Mesodermal cell (in vitro differentiated cells): ENCODE measurements around the gene ROCK1.
"Not testable (repeated sequence)": the region's sequence is repeated elsewhere in the genome, so short reads cannot be mapped to it uniquely, and the experiment has no call there.

Experiments
- H3K27ac ChIP-seq: 2 replicates; pipeline ENCODE4 v1.7.0; 2013; ENCODE audit warnings: mild to moderate bottlenecking, low read depth, low read length, moderate library complexity; ENCODE audit not compliant: severe bottlenecking
- H3K36me3 ChIP-seq: 2 replicates; pipeline ENCODE4 v1.7.1; 2013; ENCODE audit warnings: mild to moderate bottlenecking, low read length, moderate library complexity; ENCODE audit not compliant: control insufficient read depth, insufficient read depth
- H3K4me1 ChIP-seq: one replicate; pipeline ENCODE4 v1.7.1; 2013; ENCODE audit warnings: mild to moderate bottlenecking, low read length; ENCODE audit not compliant: insufficient read depth, control insufficient read depth, poor library complexity, severe bottlenecking
- H3K4me3 ChIP-seq: 2 replicates; pipeline ENCODE4 v1.7.0; 2013; ENCODE audit warnings: low read length, control low read depth, mild to moderate bottlenecking; ENCODE audit not compliant: insufficient read depth, poor library complexity, severe bottlenecking; ENCODE audit errors: extremely low read depth
- H3K9me3 ChIP-seq: 2 replicates; pipeline ENCODE4 v1.7.1; 2013; ENCODE audit warnings: mild to moderate bottlenecking, low read length, moderate library complexity; ENCODE audit not compliant: control insufficient read depth
- WGBS, 2 experiments: methylation state at CpG; one replicate each; pipeline ENCODE4 v1.1.5; 2013; ENCODE audit warnings: missing lambda C conversion rate in 2 of 2; ENCODE audit not compliant: insufficient coverage in 2 of 2; 5-methylcytosine and 5-hydroxymethylcytosine counted together

ROCK1 gene

DNA sequence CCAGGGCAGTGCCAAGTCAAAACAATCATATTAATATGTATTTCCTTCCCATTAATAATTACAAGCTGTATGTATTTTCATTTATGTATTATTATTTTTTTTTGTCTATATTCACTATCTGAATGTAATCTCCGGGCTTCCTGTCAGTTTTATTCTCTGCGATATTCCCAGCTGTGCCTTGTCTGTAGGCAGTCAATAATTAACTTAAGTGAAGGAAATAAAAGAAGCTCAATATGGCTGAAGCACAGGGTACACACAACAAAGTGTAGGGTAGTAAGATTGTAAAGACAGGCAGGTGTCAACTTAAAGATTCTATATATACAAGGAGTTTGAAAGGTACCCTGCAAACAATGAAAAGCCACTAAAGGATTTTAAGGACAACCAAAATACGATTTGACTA, 122.9 kb downstream of the ROCK1 start:
- H3K4me3 ChIP-seq: no peak overlapping the region
- WGBS, 2 experiments: 83% methylated on average over 1 of the region's 3 CpGs; no CpG with 5 or more reads in 1 of the 2 experiments
- no peak overlapping the region for H3K27ac ChIP-seq
- H3K36me3 ChIP-seq: peaks cover 33% of the 10 kb centered on the region
- no peaks in the 10 kb centered on the region for H3K9me3 ChIP-seq
- H3K4me1 ChIP-seq: no peaks in the 10 kb centered on the region

DNA sequence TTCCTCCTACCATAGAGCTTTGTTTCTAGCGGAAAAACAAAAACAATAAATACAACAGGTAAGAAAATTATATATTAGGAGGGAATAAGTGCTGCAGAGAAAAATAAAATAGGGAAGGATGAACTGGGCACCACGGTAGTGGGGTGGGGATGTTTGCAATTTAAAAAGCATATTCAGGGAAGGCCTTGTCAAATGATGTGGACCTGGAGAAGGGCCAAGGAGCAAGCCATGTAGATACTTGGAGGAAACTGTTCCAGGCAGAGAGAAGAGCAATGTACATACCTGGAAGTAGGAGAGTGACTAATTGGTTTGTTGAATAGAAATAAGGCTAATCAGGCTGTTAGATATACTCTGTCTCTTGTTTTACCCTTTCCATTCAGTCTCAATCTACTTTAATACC, 136.5 kb downstream of the ROCK1 start:
- H3K9me3 ChIP-seq: no peaks in the 10 kb centered on the region
- peaks cover 43% of the 10 kb centered on the region for H3K36me3 ChIP-seq
- no peak overlapping the region for H3K4me3 ChIP-seq
- 100% methylated on average over 1 of the region's 2 CpGs for WGBS, 2 experiments
- no peak overlapping the region for H3K27ac ChIP-seq
- no peaks in the 10 kb centered on the region for H3K4me1 ChIP-seq

DNA sequence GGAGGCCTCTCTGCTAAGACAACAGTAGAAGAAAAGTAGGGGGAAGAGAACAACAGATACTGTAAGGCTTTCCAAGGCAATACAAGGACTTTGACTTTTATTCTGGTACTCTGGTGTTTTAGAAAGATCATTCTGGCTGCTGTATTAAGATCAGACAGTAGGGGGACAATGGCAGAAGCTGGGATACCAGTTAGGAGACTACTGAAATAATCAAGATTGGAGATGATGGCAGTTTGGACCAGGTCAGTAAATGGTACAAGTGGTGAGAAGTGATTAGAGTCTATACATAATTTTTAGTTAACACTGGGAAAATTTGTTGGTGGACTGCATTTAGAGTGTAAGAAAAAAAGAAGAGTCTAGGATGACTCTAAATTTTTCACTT, 139.7 kb downstream of the ROCK1 start:
- Histone ChIP-seq H3K9me3 (no peaks in the 10 kb centered on the region), H3K4me3 (no peak overlapping the region), H3K4me1 (no peaks in the 10 kb centered on the region), H3K27ac (no peak overlapping the region), H3K36me3 (peaks cover 36% of the 10 kb centered on the region)

DNA sequence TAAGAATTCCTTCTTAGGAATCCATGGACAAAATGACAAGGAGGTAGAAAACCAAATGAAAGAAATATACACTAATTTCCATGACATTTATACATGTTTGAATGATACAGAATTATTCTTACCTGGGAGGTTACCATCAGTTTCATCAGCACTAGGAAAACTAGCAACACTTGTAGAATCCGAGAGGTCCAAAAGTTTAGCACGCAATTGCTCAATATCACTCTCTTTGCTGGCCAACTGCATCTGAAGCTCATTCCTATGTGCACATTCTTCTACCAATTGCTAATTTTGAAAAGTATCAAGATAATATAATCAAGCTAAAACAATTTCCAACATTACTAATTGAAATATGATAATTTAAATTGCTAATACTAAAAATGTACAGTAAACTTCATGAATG, 144.8 kb downstream of the ROCK1 start:
- WGBS, 2 experiments: 100% methylated on average over 2 of the region's 2 CpGs; no CpG with 5 or more reads in 1 of the 2 experiments

DNA sequence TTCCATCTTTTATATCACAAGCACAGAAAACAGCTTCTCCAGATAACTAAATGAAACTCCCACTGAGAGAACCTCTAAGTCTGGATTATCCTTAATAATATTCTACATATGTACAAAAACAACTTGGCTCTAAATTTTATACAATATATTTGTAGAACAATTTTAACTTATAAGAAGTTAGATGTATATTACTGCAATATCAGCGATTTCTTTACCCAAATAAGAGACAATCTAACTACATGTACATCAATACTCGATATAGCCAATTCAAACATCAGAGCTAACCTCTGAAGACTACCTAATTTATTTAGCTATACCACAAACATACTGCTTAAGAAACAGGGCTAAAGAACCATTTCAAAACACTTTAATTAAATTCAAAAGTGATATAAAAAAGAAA, 148.6 kb downstream of the ROCK1 start:
- H3K4me3 ChIP-seq: no peak overlapping the region
- peaks cover 7% of the 10 kb centered on the region for H3K36me3 ChIP-seq
- H3K4me1 ChIP-seq: no peaks in the 10 kb centered on the region
- WGBS, 2 experiments: 100% methylated on average over 2 of the region's 2 CpGs; no CpG with 5 or more reads in 1 of the 2 experiments
- H3K27ac ChIP-seq: no peak overlapping the region
- no peaks in the 10 kb centered on the region for H3K9me3 ChIP-seq

More for the DNA sequence above, 144.8 kb downstream of the ROCK1 start:
- no peaks in the 10 kb centered on the region for H3K4me1 ChIP-seq
- H3K36me3 ChIP-seq: peaks cover 20% of the 10 kb centered on the region
- no peak overlapping the region for H3K4me3 ChIP-seq
- no peaks in the 10 kb centered on the region for H3K9me3 ChIP-seq
- H3K27ac ChIP-seq: no peak overlapping the region

DNA sequence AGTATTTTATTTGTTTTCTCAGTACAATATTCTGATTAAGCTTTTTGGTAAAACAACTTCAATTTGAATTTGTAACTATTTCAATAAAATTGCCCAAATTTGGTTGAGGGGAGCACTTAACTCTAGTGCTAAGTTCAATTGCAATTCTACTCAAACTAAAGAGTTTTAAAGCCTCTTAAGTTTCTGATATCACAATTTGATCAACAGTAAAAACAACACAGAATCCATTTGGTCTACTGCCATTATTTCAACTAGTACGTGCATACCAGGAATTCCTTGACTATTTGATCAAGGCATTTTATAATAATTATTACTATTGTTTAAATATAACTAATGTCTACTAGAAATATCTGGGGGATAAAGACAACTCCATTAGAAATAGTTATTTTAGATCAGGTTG, 150.9 kb downstream of the ROCK1 start:
- H3K36me3 ChIP-seq: no peaks in the 10 kb centered on the region
- WGBS, 2 experiments: no CpG with 5 or more reads among the region's 1 CpG
- H3K9me3 ChIP-seq: no peaks in the 10 kb centered on the region
- no peaks in the 10 kb centered on the region for H3K4me1 ChIP-seq
- H3K4me3 ChIP-seq: no peak overlapping the region
- no peak overlapping the region for H3K27ac ChIP-seq

DNA sequence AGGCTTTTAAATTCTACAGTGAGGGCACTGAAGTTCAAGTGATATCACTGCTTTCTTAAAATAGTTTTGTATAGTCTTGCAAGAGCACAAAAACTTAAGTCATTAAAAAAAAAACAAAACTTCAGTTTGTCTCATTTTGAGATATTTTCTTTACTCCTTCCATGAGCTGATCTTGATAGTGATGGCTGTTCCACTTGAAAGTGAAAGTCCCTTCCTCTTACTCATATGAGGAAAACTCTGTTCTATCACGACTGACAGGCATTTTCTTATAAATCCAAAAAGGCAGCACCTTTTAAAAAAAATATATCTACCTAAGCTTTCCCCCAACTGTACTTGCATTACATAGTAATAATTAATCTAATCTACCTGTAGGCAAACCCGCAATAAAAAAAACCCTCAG, 160.8 kb downstream of the ROCK1 start:
- not testable (repeated sequence) for H3K36me3 ChIP-seq, H3K4me3 ChIP-seq, H3K4me1 ChIP-seq, H3K27ac ChIP-seq, H3K9me3 ChIP-seq
- no CpG with 5 or more reads among the region's 2 CpGs for WGBS, 2 experiments
